Progenitor cell of endocrine pancreas (in vitro differentiated cells): Measurements from ENCODE around the gene LCE3A. TPM values are rescaled to one million over a fixed set of nuclear protein-coding genes. Genes with fewer than 3 reads are reported as not detected.
"Not testable (repeated sequence)": the region's sequence is repeated elsewhere in the genome, so short reads cannot be mapped to it uniquely, and the experiment has no call there.

ENCODE experiments used
- DNase-seq: peaks from one replicate; pipeline ENCODE4 v3.0.0; 2021; ENCODE audit warnings: low spot score; ENCODE audit not compliant: unreplicated experiment
- H3K27ac Mint-ChIP-seq: 2 replicates; pipeline ENCODE4 v1.8.0; 2021; ENCODE audit warnings: mild to moderate bottlenecking, moderate library complexity, mixed read lengths
- H3K27me3 Mint-ChIP-seq: 2 replicates; pipeline ENCODE4 v1.8.0; 2021; ENCODE audit warnings: mixed read lengths
- H3K36me3 Mint-ChIP-seq: 2 replicates; pipeline ENCODE4 v1.8.0; 2022; ENCODE audit warnings: mixed read lengths; ENCODE audit not compliant: insufficient read depth
- H3K4me1 Mint-ChIP-seq: 2 replicates; pipeline ENCODE4 v1.8.0; 2021; ENCODE audit warnings: low read depth, mixed read lengths
- H3K4me3 Mint-ChIP-seq: 2 replicates; pipeline ENCODE4 v1.8.0; 2021; ENCODE audit warnings: low read depth, mild to moderate bottlenecking, moderate library complexity, mixed read lengths
- H3K9me3 Mint-ChIP-seq: 2 replicates; pipeline ENCODE4 v1.8.0; 2021; ENCODE audit warnings: low read depth, mixed read lengths
- total RNA-seq: library from RNA; stranded (reverse); gene quantifications from 2 replicates; pipeline ENCODE4 v1.2.1, GENCODE V29; 2021
- TF ChIP-seq, protein P1 (sequence below): fragments of 200-600 bp; sonication (generic); IDR thresholded peaks from one replicate; pipeline ENCODE4 v1.5.0; 2021; ENCODE audit warnings: antibody characterized with exemption, mild to moderate bottlenecking; ENCODE audit not compliant: unreplicated experiment

Gene LCE3A
- total RNA-seq, 1 donor from 2014 or later: not detected

DNA sequence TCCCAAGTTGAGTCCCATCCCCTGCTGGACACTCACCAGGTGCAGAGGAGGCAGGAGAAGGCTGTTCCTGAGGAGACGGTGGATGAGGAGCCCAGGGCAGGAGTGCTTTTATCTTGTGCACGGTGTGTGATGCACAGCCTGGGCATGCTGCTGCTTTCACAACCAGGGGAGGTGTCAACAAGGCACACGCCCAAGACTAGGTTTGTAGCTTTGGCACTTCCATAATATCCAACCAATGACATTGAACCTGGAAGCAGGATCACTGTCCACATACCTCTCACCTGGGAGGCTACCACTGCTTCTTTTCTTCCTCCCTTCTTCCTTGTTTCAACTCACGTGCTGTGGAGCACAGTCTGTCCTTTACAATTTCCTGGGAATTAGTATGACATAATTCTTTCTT lies 42.5 kb downstream of the LCE3A start, which contains the start of gene LCE3D:
Gene LCE3D (minus strand): TSS at position 84 of the 400 bp plus-strand sequence. CDS start 580 bp downstream, outside the sequence.
- H3K4me1 Mint-ChIP-seq: no peaks in the 10 kb centered on the region
- peaks cover 47% of the 10 kb centered on the region for H3K9me3 Mint-ChIP-seq
- no peaks in the 10 kb centered on the region for H3K36me3 Mint-ChIP-seq
- no peak within 1 kb of the TSS for H3K27ac Mint-ChIP-seq
- TF ChIP-seq, protein P1, sequence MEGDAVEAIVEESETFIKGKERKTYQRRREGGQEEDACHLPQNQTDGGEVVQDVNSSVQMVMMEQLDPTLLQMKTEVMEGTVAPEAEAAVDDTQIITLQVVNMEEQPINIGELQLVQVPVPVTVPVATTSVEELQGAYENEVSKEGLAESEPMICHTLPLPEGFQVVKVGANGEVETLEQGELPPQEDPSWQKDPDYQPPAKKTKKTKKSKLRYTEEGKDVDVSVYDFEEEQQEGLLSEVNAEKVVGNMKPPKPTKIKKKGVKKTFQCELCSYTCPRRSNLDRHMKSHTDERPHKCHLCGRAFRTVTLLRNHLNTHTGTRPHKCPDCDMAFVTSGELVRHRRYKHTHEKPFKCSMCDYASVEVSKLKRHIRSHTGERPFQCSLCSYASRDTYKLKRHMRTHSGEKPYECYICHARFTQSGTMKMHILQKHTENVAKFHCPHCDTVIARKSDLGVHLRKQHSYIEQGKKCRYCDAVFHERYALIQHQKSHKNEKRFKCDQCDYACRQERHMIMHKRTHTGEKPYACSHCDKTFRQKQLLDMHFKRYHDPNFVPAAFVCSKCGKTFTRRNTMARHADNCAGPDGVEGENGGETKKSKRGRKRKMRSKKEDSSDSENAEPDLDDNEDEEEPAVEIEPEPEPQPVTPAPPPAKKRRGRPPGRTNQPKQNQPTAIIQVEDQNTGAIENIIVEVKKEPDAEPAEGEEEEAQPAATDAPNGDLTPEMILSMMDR: no peak
- H3K4me3 Mint-ChIP-seq: no peak within 1 kb of the TSS
- H3K27me3 Mint-ChIP-seq: no peaks in the 10 kb centered on the region
- no peak for DNase-seq

- H3K9me3 Mint-ChIP-seq: peaks cover 56% of the 10 kb centered on the region
- not testable (repeated sequence) for H3K4me3 Mint-ChIP-seq, H3K36me3 Mint-ChIP-seq, DNase-seq, H3K4me1 Mint-ChIP-seq, H3K27ac Mint-ChIP-seq, H3K27me3 Mint-ChIP-seq
These were observed 43.4 kb downstream of the LCE3A start for GRCh38 chr1:152579526-152579925.

DNA sequence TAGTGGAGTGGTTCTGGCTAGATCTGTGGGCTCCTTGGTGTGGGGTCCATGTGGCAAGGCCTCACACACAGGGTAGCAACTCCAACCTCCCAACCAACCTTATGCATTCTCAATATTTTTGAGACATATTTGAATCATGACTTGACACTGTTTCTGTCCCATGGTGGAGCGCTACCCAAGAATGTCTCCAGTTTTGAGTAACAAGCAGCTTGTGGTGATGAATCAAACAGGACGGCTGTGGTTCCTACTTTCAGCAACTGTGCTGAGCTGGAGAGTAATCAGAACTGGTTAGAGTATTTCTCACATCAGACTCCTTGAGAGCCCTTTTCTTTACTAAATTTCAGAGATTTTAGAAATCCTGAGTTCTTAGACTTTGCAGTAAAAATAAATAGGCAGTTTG lies 45.7 kb downstream of the LCE3A start:
- Mint-ChIP-seq H3K27ac (no peak overlapping the region), H3K27me3 (no peaks in the 10 kb centered on the region), H3K9me3 (peaks cover 63% of the 10 kb centered on the region), H3K4me3 (no peak overlapping the region), H3K4me1 (no peaks in the 10 kb centered on the region), H3K36me3 (peaks cover 3% of the 10 kb centered on the region)
- DNase-seq: no peak
- TF ChIP-seq, protein P1: no peak

Other genes with a start within 250 kb of the LCE3A start
- gene CRNN, start 208.8 kb downstream of the LCE3A start, total RNA-seq: not detected in 2 replicates
- not detected in 2 replicates for gene LCE5A, start 112.3 kb downstream of the LCE3A start, total RNA-seq
- gene CRCT1, start 108.6 kb downstream of the LCE3A start, total RNA-seq: not detected in 2 replicates
- not detected in 2 replicates for gene LCE3E, start 56.3 kb downstream of the LCE3A start, total RNA-seq
- gene LCE3D, start 42.6 kb downstream of the LCE3A start, total RNA-seq: not detected in 2 replicates
- not detected in 2 replicates for gene LCE3C, start 22.9 kb downstream of the LCE3A start, total RNA-seq
- not detected in 2 replicates for gene LCE3B, start 9.3 kb downstream of the LCE3A start, total RNA-seq
- not detected in 2 replicates for gene LCE2D, start 40.3 kb upstream of the LCE3A start, total RNA-seq
- gene LCE2C, start 52.2 kb upstream of the LCE3A start, total RNA-seq: not detected in 2 replicates
- not detected in 2 replicates for gene LCE2B, start 63.0 kb upstream of the LCE3A start, total RNA-seq
- not detected in 2 replicates for gene LCE2A, start 75.2 kb upstream of the LCE3A start, total RNA-seq
- gene LCE4A, start 85.1 kb upstream of the LCE3A start, total RNA-seq: not detected in 2 replicates
- gene KPRP, start 134.9 kb upstream of the LCE3A start, total RNA-seq: not detected in 2 replicates
- gene LCE1F, start 152.0 kb upstream of the LCE3A start, total RNA-seq: not detected in 2 replicates
- not detected in 2 replicates for gene LCE1E, start 163.2 kb upstream of the LCE3A start, total RNA-seq
- gene LCE1D, start 173.6 kb upstream of the LCE3A start, total RNA-seq: not detected in 2 replicates
- not detected in 2 replicates for gene LCE1C, start 183.5 kb upstream of the LCE3A start, total RNA-seq
- not detected in 2 replicates for gene LCE1B, start 188.9 kb upstream of the LCE3A start, total RNA-seq
- not detected in 2 replicates for gene LCE1A, start 204.4 kb upstream of the LCE3A start, total RNA-seq
- not detected in 2 replicates for gene LCE6A, start 219.8 kb upstream of the LCE3A start, total RNA-seq
- not detected in 2 replicates for gene LCE7A, start 236.9 kb upstream of the LCE3A start, total RNA-seq